B cell (primary cell): ENCODE results near the gene MYO1G. TPM values are rescaled to one million over a fixed set of nuclear protein-coding genes. Genes with fewer than 3 reads are reported as not detected.

ENCODE experiments used
- ATAC-seq: fragments of 200-7000 bp; cut with Tn5 transposase; one replicate; pipeline ENCODE4 v1.10.0; 2021; ENCODE audit warnings: low read depth, mild to moderate bottlenecking, moderate number of reproducible peaks, moderate library complexity
- CTCF ChIA-PET: fragments of 350-600 bp; sonication (Branson Sonifier 250); formaldehyde crosslinking; loops from one replicate; lab custom pipeline; 2021; ENCODE audit warnings: antibody characterized with exemption, inconsistent platforms; lab: Charles Lee
- POLR2A ChIA-PET: fragments of 350-600 bp; sonication (Branson Sonifier 250); formaldehyde crosslinking; loops from one replicate; lab custom pipeline; 2021; ENCODE audit warnings: antibody characterized with exemption; lab: Charles Lee
- DNase-seq: peaks from one replicate; pipeline ENCODE4 v3.0.0; 2013
- H2AFZ ChIP-seq: 2 replicates; pipeline ENCODE4 v1.6.1; 2012; ENCODE audit warnings: mild to moderate bottlenecking, low read depth, low read length; ENCODE audit not compliant: insufficient read depth, poor library complexity, severe bottlenecking
- H3K27ac ChIP-seq, 2 donors: 1 replicate in 1 of 2; 2 replicates in 1 of 2; pipeline ENCODE4 v1.5.1; 2012 to 2013; ENCODE audit warnings: low read length in 2 of 2, mild to moderate bottlenecking in 2 of 2, moderate library complexity in 1 of 2
- H3K27me3 ChIP-seq, 4 experiments: fragments of 200-600 bp in 1 of 4; sonication (generic) in 1 of 4; replicated peaks in 1 of 4; 1 replicate in 2 of 4; 2 replicates in 2 of 4; pipeline versions ENCODE4 v1.6.1 to v1.7.0; 2013 to 2016; ENCODE audit warnings: low read length in 3 of 4, mild to moderate bottlenecking in 2 of 4, mixed read lengths in 1 of 4, moderate library complexity in 1 of 4; ENCODE audit not compliant: insufficient read depth in 4 of 4, control insufficient read depth in 3 of 4; ENCODE audit errors: control extremely low read depth in 1 of 4
- H3K36me3 ChIP-seq, 2 experiments: replicated peaks in 1 of 2; 1 replicate in 1 of 2; 2 replicates in 1 of 2; pipeline versions ENCODE4 v1.6.1 to v1.7.1; 2013; ENCODE audit warnings: low read length in 1 of 2; ENCODE audit not compliant: insufficient read depth in 2 of 2, control insufficient read depth in 1 of 2; ENCODE audit errors: control extremely low read depth in 1 of 2, extremely low read depth in 1 of 2
- H3K4me1 ChIP-seq, 2 donors: fragments of 200-600 bp in 1 of 2; sonication (generic) in 1 of 2; 1 replicate in 1 of 2; 2 replicates in 1 of 2; pipeline versions ENCODE4 v1.5.1 to v1.6.1; 2013 to 2017; ENCODE audit warnings: low read length in 2 of 2; ENCODE audit not compliant: control insufficient read depth in 2 of 2, insufficient read depth in 2 of 2
- H3K4me2 ChIP-seq: replicated peaks from 2 replicates; pipeline ENCODE3; 2012; ENCODE audit warnings: mild to moderate bottlenecking, low read depth, low read length; ENCODE audit not compliant: poor library complexity, severe bottlenecking
- H3K4me3 ChIP-seq, 5 experiments: fragments of 200-600 bp in 1 of 5; sonication (generic) in 1 of 5; 1 replicate in 3 of 5; 2 replicates in 2 of 5; pipeline versions ENCODE4 v1.5.1 to v1.7.0; 2011 to 2016; ENCODE audit warnings: low read length in 4 of 5, mild to moderate bottlenecking in 4 of 5, low read depth in 2 of 5, control low read depth in 1 of 5, moderate library complexity in 1 of 5; ENCODE audit not compliant: insufficient read depth in 1 of 5; ENCODE audit errors: control extremely low read depth in 1 of 5, extremely low read depth in 1 of 5
- H3K79me2 ChIP-seq: fragments of 200-600 bp; sonication (generic); one replicate; pipeline ENCODE4 v1.6.0; 2016; ENCODE audit warnings: low read length; ENCODE audit not compliant: control insufficient read depth, insufficient read depth
- H3K9ac ChIP-seq: fragments of 200-600 bp; sonication (generic); 2 replicates; pipeline ENCODE4 v1.6.1; 2017; ENCODE audit warnings: mild to moderate bottlenecking, low read length, moderate library complexity
- H3K9me3 ChIP-seq, 3 donors: one replicate each; pipeline versions ENCODE4 v1.6.1 to v1.7.1; 2013; ENCODE audit warnings: low read length in 2 of 3; ENCODE audit not compliant: control insufficient read depth in 2 of 3, insufficient read depth in 1 of 3; ENCODE audit errors: control extremely low read depth in 1 of 3
- H4K20me1 ChIP-seq: 2 replicates; pipeline ENCODE4 v1.6.0; 2012; ENCODE audit warnings: mild to moderate bottlenecking, low read length; ENCODE audit not compliant: insufficient read depth, control insufficient read depth, poor library complexity, severe bottlenecking
- H3K27ac Mint-ChIP-seq: one replicate; pipeline ENCODE4 v1.8.0; 2021; ENCODE audit warnings: mixed read lengths
- H3K27me3 Mint-ChIP-seq: one replicate; pipeline ENCODE4 v1.8.0; 2021; ENCODE audit warnings: mixed read lengths
- H3K4me1 Mint-ChIP-seq: one replicate; pipeline ENCODE4 v1.8.0; 2021; ENCODE audit warnings: mixed read lengths
- H3K4me3 Mint-ChIP-seq: one replicate; pipeline ENCODE4 v1.8.0; 2021; ENCODE audit warnings: mixed read lengths
- H3K9me3 Mint-ChIP-seq: one replicate; pipeline ENCODE4 v1.8.0; 2022; ENCODE audit warnings: mixed read lengths; ENCODE audit not compliant: insufficient read depth
- CTCF ChIP-seq: fragments of 200-600 bp; IDR thresholded peaks from one replicate; pipeline ENCODE4 v1.8.0; 2022; ENCODE audit warnings: antibody characterized with exemption, mild to moderate bottlenecking
- EZH2 ChIP-seq: IDR thresholded peaks from 2 replicates; pipeline ENCODE4 v1.6.1; 2012; ENCODE audit warnings: borderline replicate concordance, low read depth, mild to moderate bottlenecking, moderate library complexity, low read length; ENCODE audit not compliant: insufficient read depth, poor library complexity, severe bottlenecking
- WGBS: methylation state at CpG from one replicate; pipeline ENCODE4 v1.1.5; 2013; ENCODE audit warnings: missing lambda C conversion rate; ENCODE audit not compliant: insufficient coverage; 5-methylcytosine and 5-hydroxymethylcytosine counted together
- intact Hi-C: fragments of 100-400 bp; cut with micrococcal nuclease; formaldehyde crosslinking; loops from one replicate; pipeline ENCODE4 v1.10.0; 2022
- polyA plus RNA-seq: library from polyadenylated mRNA; depleted of rRNA; stranded (reverse); fragments of >200 nt; gene quantifications from 2 replicates; pipeline ENCODE4 v1.2.3, GENCODE V29; 2012
- total RNA-seq, 2 donors: library from RNA; stranded (reverse); fragments of 120-200 nt in 1 of 2; gene quantifications; 1 replicate in 1 of 2; 2 replicates in 1 of 2; pipeline versions ENCODE4 v1.2.3 to v1.2.4, GENCODE V29; 2013 to 2022

MYO1G gene
- total and polyA plus RNA-seq, 2 donors (not counting 1 experiment from before 2014, with no cell fraction given), result 104 to 239 TPM

DNA sequence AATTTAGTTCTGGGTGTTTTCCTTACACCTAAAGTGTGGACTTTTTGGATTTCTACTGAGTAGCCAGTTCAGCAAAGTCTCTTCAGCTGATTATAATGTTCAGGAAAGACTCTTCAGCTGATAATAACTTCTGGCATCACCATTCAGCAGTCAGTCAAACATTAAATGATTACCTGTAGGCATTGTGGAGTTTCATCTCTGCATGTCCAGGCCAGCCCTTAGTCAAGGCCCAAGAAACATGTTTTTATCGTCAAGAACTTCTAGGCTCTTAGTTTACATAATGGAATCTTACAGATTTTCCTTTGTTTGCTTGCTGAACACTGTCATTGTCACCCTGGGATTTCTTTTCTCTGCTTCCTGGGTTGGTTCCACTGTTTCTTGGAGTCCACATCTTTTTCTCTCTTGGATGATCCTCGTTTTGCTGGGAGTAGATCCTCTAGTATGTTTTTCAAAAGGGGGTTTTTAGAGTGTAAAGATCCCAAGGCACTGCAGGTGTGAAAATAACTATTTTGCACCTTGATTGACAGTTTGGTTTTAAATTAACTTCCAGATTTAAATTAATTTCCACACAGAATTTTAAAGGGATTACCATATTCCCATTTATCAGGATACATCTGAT is 45.4 kb upstream of the MYO1G start:
- Histone ChIP-seq H3K4me2 (no peak overlapping the region), H3K9ac (no peak overlapping the region), H3K9me3 (no peaks in the 10 kb centered on the region), H3K27ac (no peak overlapping the region), H4K20me1 (peaks cover 6% of the 10 kb centered on the region), H2AFZ (no peak overlapping the region), H3K79me2 (peaks cover 85% of the 10 kb centered on the region), H3K36me3 (peaks cover 0 to 4% of the 10 kb centered on the region in 2 experiments), H3K27me3 (no peaks in the 10 kb centered on the region), H3K4me3 (no peak overlapping the region), H3K4me1 (peaks cover 30 to 41% of the 10 kb centered on the region in 2 donors)
- Mint-ChIP-seq H3K4me3 (no peak overlapping the region), H3K27me3 (no peaks in the 10 kb centered on the region), H3K27ac (peak overlapping the region; percentile 43), H3K4me1 (peaks cover 55% of the 10 kb centered on the region), H3K9me3 (no peaks in the 10 kb centered on the region)
- TF ChIP-seq EZH2 (no peak), CTCF (no peak)
- DNase-seq (no peak), ATAC-seq (no peak)
- POLR2A ChIA-PET, result interaction anchor here (0.6 kb wide), 1 partner anchor 8 kb away, joined by 4 read pairs; no protein-coding TSS in a partner anchor
- intact Hi-C loops, result loop anchor here (10.0 kb wide), 1 partner anchor 979 kb away; the partner anchor contains the start of gene DBNL
- CTCF ChIA-PET, result no interaction called here
- WGBS, result 100% methylated on average over 1 of the region's 2 CpGs

- intact Hi-C loops, result loop anchor here (10.0 kb wide), 1 partner anchor 977 kb away; the partner anchor contains the start of gene DBNL
- Histone ChIP-seq H3K4me3 (no peak overlapping the region), H3K4me1 (peaks cover 23 to 28% of the 10 kb centered on the region in 2 donors), H3K9me3 (no peaks in the 10 kb centered on the region), H3K4me2 (peak overlapping the region; percentile 33), H3K79me2 (peaks cover 86% of the 10 kb centered on the region), H3K36me3 (peaks cover 0 to 4% of the 10 kb centered on the region in 2 experiments), H3K9ac (no peak overlapping the region), H3K27me3 (no peaks in the 10 kb centered on the region), H4K20me1 (no peaks in the 10 kb centered on the region), H2AFZ (no peak overlapping the region), H3K27ac (peak overlapping the region in 1 of 2 donors; percentile 62)
- 0% methylated on average over 1 of the region's 3 CpGs for WGBS
- Mint-ChIP-seq H3K4me3 (peak overlapping the region; percentile 24), H3K27ac (peak overlapping the region; percentile 78), H3K9me3 (no peaks in the 10 kb centered on the region), H3K27me3 (no peaks in the 10 kb centered on the region), H3K4me1 (peaks cover 44% of the 10 kb centered on the region)
- ChIA-PET POLR2A (interaction anchor here (0.6 to 2.5 kb wide), 7 partner anchors 11 to 950 kb away, joined by 3 to 12 read pairs (median 4); partner anchors contain the start of gene CCM2), CTCF (interaction anchor here (0.7 to 1.7 kb wide), 3 partner anchors 17 to 22 kb away, joined by 3 to 7 read pairs (median 3); partner anchors contain the start of gene CCM2)
- TF ChIP-seq EZH2 (no peak), CTCF (no peak)
- DNase-seq, result no peak
- peak; percentile 74 for ATAC-seq
Measured at GRCh38 chr7:45021604-45022296, 42.9 kb upstream of the MYO1G start.
